GM12878 (cell line): ENCODE measurements around the gene CREBBP. TPM values are rescaled to one million over a fixed set of nuclear protein-coding genes. Genes with fewer than 3 reads are reported as not detected.

Experiments used
- ATAC-seq: fragments of 200-7000 bp; cut with Tn5 transposase; 3 replicates; pipeline ENCODE4 v1.9.1; 2020; ENCODE audit warnings: mild to moderate bottlenecking, moderate library complexity
- BruUV-seq: library from RNA; stranded (reverse); fragments of 400-500 nt; replicated peaks from 2 replicates; lab custom pipeline; 2021; lab: Mats Ljungman, UMichigan
- CTCF ChIA-PET: fragments of 300-600 bp; sonication (Branson Sonifier 250); formaldehyde crosslinking; extraction: SDS; loops from one replicate; lab custom pipeline; 2021; ENCODE audit warnings: inconsistent platforms; lab: Yijun Ruan, JAX
- POLR2A ChIA-PET: fragments of 350-600 bp; formaldehyde crosslinking; extraction: SDS; loops from one replicate; lab custom pipeline; 2021; ENCODE audit warnings: inconsistent platforms; lab: Charles Lee
- RAD21 ChIA-PET: fragments of 300-600 bp; sonication (Branson Sonifier 250); formaldehyde crosslinking; loops from one replicate; lab custom pipeline; 2023; ENCODE audit warnings: antibody characterized with exemption; ENCODE audit not compliant: unreplicated experiment; lab: Charles Lee
- SMC1A ChIA-PET: fragments of 300-600 bp; sonication (Branson Sonifier 250); formaldehyde crosslinking; loops from one replicate; lab custom pipeline; 2023; ENCODE audit not compliant: unreplicated experiment, uncharacterized antibody; lab: Charles Lee
- DNase-seq: peaks from one replicate; pipeline ENCODE4 v3.0.0-alpha.2; 2011; ENCODE audit warnings: low read depth, low spot score
- FAIRE-seq: peaks from 3 replicates; lab custom pipeline; 2011; peaks lifted over from hg19 to GRCh38; lab: Jason Lieb, UNC
- H2AFZ ChIP-seq: 2 replicates; pipeline ENCODE4 v1.6.0; 2011; ENCODE audit warnings: low read depth, low read length, control low read depth; ENCODE audit not compliant: control insufficient read depth
- H3K27ac ChIP-seq: 2 replicates; pipeline ENCODE4 v1.5.1; 2011; ENCODE audit warnings: control low read depth; ENCODE audit not compliant: control insufficient read depth, insufficient read depth
- H3K27me3 ChIP-seq, 2 experiments: replicated peaks in 1 of 2; 2 replicates each; pipeline versions ENCODE4 v1.6.0 to v1.6.1; 2011; ENCODE audit warnings: low read length in 1 of 2; ENCODE audit not compliant: control insufficient read depth in 2 of 2, insufficient read depth in 2 of 2
- H3K36me3 ChIP-seq, 2 experiments: 2 replicates each; pipeline ENCODE4 v1.5.1; 2011; ENCODE audit warnings: low read length in 1 of 2; ENCODE audit not compliant: control insufficient read depth in 2 of 2, insufficient read depth in 2 of 2
- H3K4me1 ChIP-seq: 2 replicates; pipeline ENCODE4 v1.6.1; 2011; ENCODE audit warnings: mild to moderate bottlenecking, low read length, moderate library complexity, mixed read lengths; ENCODE audit not compliant: control insufficient read depth, insufficient read depth
- H3K4me2 ChIP-seq: 2 replicates; pipeline ENCODE4 v1.6.0; 2011; ENCODE audit warnings: control low read depth; ENCODE audit not compliant: control insufficient read depth, insufficient read depth
- H3K4me3 ChIP-seq: fragments of 200-600 bp; sonication (generic); 2 replicates; pipeline ENCODE4 v1.5.1; 2016
- H3K79me2 ChIP-seq: 2 replicates; pipeline ENCODE4 v1.6.0; 2011; ENCODE audit warnings: low read length; ENCODE audit not compliant: control insufficient read depth, insufficient read depth
- H3K9ac ChIP-seq: 2 replicates; pipeline ENCODE4 v1.8.0; 2011; ENCODE audit warnings: low read length, control low read depth, mixed read lengths; ENCODE audit not compliant: control insufficient read depth, insufficient read depth
- H3K9me3 ChIP-seq: replicated peaks from 3 replicates; pipeline ENCODE4 v1.5.1; 2011; ENCODE audit warnings: mild to moderate bottlenecking, low read length; ENCODE audit not compliant: control insufficient read depth, insufficient read depth
- H4K20me1 ChIP-seq: 2 replicates; pipeline ENCODE4 v1.6.0; 2011; ENCODE audit not compliant: control insufficient read depth, insufficient read depth
- BRCA1 ChIP-seq: IDR thresholded peaks from 2 replicates; pipeline ENCODE4 v1.6.1; 2011; ENCODE audit warnings: low read depth, low read length, improper control_type of control experiment
- NKRF ChIP-seq: fragments of 450-650 bp; conservative IDR thresholded peaks from 2 replicates; pipeline ENCODE4 v1.6.1; 2017; ENCODE audit warnings: mild to moderate bottlenecking, moderate library complexity
- TCF3 ChIP-seq: IDR thresholded peaks from 2 replicates; pipeline ENCODE4 v1.6.1; 2012; ENCODE audit warnings: low read depth, mild to moderate bottlenecking, low read length, borderline replicate concordance; ENCODE audit not compliant: insufficient read depth
- ZNF687 ChIP-seq: fragments of 450-650 bp; IDR thresholded peaks from 2 replicates; pipeline ENCODE4 v1.6.1; 2017; ENCODE audit warnings: mild to moderate bottlenecking, moderate library complexity
- WGBS: methylation state at CpG from one replicate; pipeline ENCODE4 v1.1.6; 2016; ENCODE audit warnings: low lambda C conversion rate; ENCODE audit not compliant: insufficient replicate concordance, insufficient coverage; ENCODE audit errors: missing lambda C conversion rate; 5-methylcytosine and 5-hydroxymethylcytosine counted together
- in situ Hi-C: fragments of 300-500 bp; cut with MboI; formaldehyde crosslinking; loops from 9 replicates; pipeline ENCODE4 v1.14.3; 2018; ENCODE audit warnings: mixed read lengths
- intact Hi-C: fragments of 100-400 bp; cut with micrococcal nuclease; formaldehyde crosslinking; loops from one replicate; pipeline ENCODE4 v1.14.2; 2022; ENCODE audit not compliant: unreplicated experiment
- polyA plus RNA-seq, 11 experiments: library from polyadenylated mRNA; depleted of rRNA in 4 of 11; unstranded in 6 of 11; stranded (reverse) in 5 of 11; fragments of >200 nt; fragmentation: Nextera tagmentation in 4 of 11; fragmentation: Illumina TruSeq in 1 of 11; extraction: Ambion mirVana in 4 of 11; extraction: Trizol in 1 of 11; gene quantifications; 1 replicate in 1 of 11; 2 replicates in 10 of 11; pipeline versions ENCODE4 v1.2.1 to v1.2.3, GENCODE V29; 2011 to 2016; ENCODE audit warnings: inconsistent platforms in 2 of 11, missing spikeins in 2 of 11, low read depth in 1 of 11
- total RNA-seq, 4 experiments: library from RNA; depleted of rRNA in 3 of 4; stranded (reverse); fragments of >200 nt in 3 of 4; fragmentation: Illumina TruSeq in 1 of 4; extraction: Trizol in 1 of 4; gene quantifications; 2 replicates each; pipeline versions ENCODE4 v1.2.1 to v1.2.3, GENCODE V29; 2013 to 2021
- TF ChIP-seq, protein P1 (sequence below): fragments of 450-650 bp; IDR thresholded peaks from 2 replicates; pipeline ENCODE4 v1.6.1; 2016; ENCODE audit warnings: mild to moderate bottlenecking, moderate library complexity, borderline replicate concordance

The CREBBP gene
- total and polyA plus RNA-seq, 10 of the 15 experiments (the other 5 are each of a cell fraction or from before 2014, with no cell fraction given), result 3.4 to 32.7 (median 7.9) TPM

DNA sequence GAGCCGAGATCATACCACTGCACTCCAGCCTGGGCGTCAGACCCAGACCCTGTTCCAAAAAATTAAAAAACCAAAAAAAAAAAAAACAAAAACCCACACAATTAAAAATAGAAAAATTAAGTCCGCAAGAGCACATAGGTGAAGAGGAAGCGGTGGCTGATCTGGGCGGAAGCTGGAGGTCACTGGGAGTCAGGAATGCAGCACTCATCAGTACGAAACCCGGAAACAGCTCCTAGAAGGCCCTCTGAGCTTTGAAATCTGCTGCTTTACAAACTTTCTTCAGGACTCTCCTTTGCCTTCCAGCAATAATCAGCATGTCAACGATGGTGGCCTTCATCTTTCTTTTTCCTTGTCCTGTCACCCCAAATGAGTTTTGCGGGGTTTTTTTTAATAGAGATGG lies 192.7 kb downstream of the CREBBP start:
- Histone ChIP-seq H3K9ac (no peak overlapping the region), H3K27me3 (no peaks in the 10 kb centered on the region), H3K4me1 (peaks cover 5% of the 10 kb centered on the region; the same call in 1 of the 2 replicates), H2AFZ (no peak overlapping the region), H3K9me3 (no peaks in the 10 kb centered on the region), H4K20me1 (no peaks in the 10 kb centered on the region), H3K79me2 (peaks cover 2% of the 10 kb centered on the region; the same call in 1 of the 2 replicates), H3K4me3 (no peak overlapping the region), H3K4me2 (no peak overlapping the region), H3K36me3 (peaks cover 18 to 26% of the 10 kb centered on the region in 2 experiments), H3K27ac (no peak overlapping the region)
- in situ Hi-C loops, result no loop called here
- RAD21 ChIA-PET, result interaction anchor here (0.6 kb wide), 1 partner anchor 61 kb away, joined by 4 read pairs; no protein-coding TSS in a partner anchor
- BruUV-seq, result no TSS peak
- intact Hi-C loops, result no loop called here
- ATAC-seq (no peak), FAIRE-seq (no peak), DNase-seq (no peak)
- POLR2A ChIA-PET, result no interaction called here
- SMC1A ChIA-PET, result interaction anchor here (0.7 to 1.1 kb wide), 2 partner anchors 25 to 190 kb away, joined by 3 to 5 read pairs; no protein-coding TSS in a partner anchor
- TF ChIP-seq, protein P1, sequence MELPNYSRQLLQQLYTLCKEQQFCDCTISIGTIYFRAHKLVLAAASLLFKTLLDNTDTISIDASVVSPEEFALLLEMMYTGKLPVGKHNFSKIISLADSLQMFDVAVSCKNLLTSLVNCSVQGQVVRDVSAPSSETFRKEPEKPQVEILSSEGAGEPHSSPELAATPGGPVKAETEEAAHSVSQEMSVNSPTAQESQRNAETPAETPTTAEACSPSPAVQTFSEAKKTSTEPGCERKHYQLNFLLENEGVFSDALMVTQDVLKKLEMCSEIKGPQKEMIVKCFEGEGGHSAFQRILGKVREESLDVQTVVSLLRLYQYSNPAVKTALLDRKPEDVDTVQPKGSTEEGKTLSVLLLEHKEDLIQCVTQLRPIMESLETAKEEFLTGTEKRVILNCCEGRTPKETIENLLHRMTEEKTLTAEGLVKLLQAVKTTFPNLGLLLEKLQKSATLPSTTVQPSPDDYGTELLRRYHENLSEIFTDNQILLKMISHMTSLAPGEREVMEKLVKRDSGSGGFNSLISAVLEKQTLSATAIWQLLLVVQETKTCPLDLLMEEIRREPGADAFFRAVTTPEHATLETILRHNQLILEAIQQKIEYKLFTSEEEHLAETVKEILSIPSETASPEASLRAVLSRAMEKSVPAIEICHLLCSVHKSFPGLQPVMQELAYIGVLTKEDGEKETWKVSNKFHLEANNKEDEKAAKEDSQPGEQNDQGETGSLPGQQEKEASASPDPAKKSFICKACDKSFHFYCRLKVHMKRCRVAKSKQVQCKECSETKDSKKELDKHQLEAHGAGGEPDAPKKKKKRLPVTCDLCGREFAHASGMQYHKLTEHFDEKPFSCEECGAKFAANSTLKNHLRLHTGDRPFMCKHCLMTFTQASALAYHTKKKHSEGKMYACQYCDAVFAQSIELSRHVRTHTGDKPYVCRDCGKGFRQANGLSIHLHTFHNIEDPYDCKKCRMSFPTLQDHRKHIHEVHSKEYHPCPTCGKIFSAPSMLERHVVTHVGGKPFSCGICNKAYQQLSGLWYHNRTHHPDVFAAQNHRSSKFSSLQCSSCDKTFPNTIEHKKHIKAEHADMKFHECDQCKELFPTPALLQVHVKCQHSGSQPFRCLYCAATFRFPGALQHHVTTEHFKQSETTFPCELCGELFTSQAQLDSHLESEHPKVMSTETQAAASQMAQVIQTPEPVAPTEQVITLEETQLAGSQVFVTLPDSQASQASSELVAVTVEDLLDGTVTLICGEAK, result no peak
- CTCF ChIA-PET, result interaction anchor here (0.6 to 1.3 kb wide), 2 partner anchors 180 to 309 kb away, joined by 3 read pairs; no protein-coding TSS in a partner anchor
- 92% methylated on average over 9 of the region's 9 CpGs for WGBS

- POLR2A ChIA-PET, result no interaction called here
- no TSS peak for BruUV-seq
- SMC1A ChIA-PET, result no interaction called here
- TF ChIP-seq NKRF (no peak), TCF3 (no peak), BRCA1 (no peak), ZNF687 (no peak)
These were observed 193.5 kb downstream of the CREBBP start for GRCh38 chr16:3687021-3687420.

More at GRCh38 chr16:3687021-3687420, 193.5 kb downstream of the CREBBP start:
- CTCF ChIA-PET, result interaction anchor here (0.7 kb wide), 1 partner anchor 10 kb away, joined by 4 read pairs; no protein-coding TSS in a partner anchor
- no peak overlapping the region for H3K4me2 ChIP-seq
- no peaks in the 10 kb centered on the region for H4K20me1 ChIP-seq
- ATAC-seq (no peak), FAIRE-seq (no peak), DNase-seq (no peak)
- no peak overlapping the region for H3K4me3 ChIP-seq
- no peak overlapping the region for H3K9ac ChIP-seq
- in situ Hi-C loops, result no loop called here
- intact Hi-C loops, result no loop called here
- no peaks in the 10 kb centered on the region for H3K27me3 ChIP-seq
- RAD21 ChIA-PET, result interaction anchor here (0.6 kb wide), 1 partner anchor 61 kb away, joined by 4 read pairs; no protein-coding TSS in a partner anchor
- no peak overlapping the region for H3K27ac ChIP-seq
- peaks cover 2% of the 10 kb centered on the region; the same call in 1 of the 2 replicates for H3K79me2 ChIP-seq
- H2AFZ ChIP-seq, result no peak overlapping the region
- WGBS, result 53% methylated on average over 7 of the region's 7 CpGs
- H3K36me3 ChIP-seq, result peaks cover 18 to 26% of the 10 kb centered on the region in 2 experiments
- H3K4me1 ChIP-seq, result peaks cover 5% of the 10 kb centered on the region; the same call in 1 of the 2 replicates
- no peaks in the 10 kb centered on the region for H3K9me3 ChIP-seq
